KOPT-K1 (cell line): Measurements from ENCODE around the gene CREG2.

Experiments
- H3K27ac ChIP-seq: fragments of 200-600 bp; sonication (generic); 2 replicates; pipeline ENCODE4 v1.5.1; 2016; ENCODE audit warnings: antibody characterized with exemption, mild to moderate bottlenecking, low read depth, low read length; ENCODE audit not compliant: poor library complexity, severe bottlenecking
- H3K36me3 ChIP-seq: fragments of 200-600 bp; sonication (generic); 2 replicates; pipeline ENCODE4 v1.5.1; 2017; ENCODE audit warnings: antibody characterized with exemption, mild to moderate bottlenecking, low read length, moderate library complexity; ENCODE audit not compliant: insufficient read depth
- H3K9me3 ChIP-seq: fragments of 200-600 bp; sonication (generic); 2 replicates; pipeline ENCODE4 v1.5.1; 2017; ENCODE audit warnings: antibody characterized with exemption, low read length, mild to moderate bottlenecking; ENCODE audit not compliant: insufficient read depth, poor library complexity, severe bottlenecking

Gene CREG2

GRCh38 chr2:101400048-101400447 is 12.7 kb upstream of the CREG2 start:
- no peaks in the 10 kb centered on the region for H3K36me3 ChIP-seq
- H3K9me3 ChIP-seq: no peaks in the 10 kb centered on the region
- no peak overlapping the region for H3K27ac ChIP-seq

DNA sequence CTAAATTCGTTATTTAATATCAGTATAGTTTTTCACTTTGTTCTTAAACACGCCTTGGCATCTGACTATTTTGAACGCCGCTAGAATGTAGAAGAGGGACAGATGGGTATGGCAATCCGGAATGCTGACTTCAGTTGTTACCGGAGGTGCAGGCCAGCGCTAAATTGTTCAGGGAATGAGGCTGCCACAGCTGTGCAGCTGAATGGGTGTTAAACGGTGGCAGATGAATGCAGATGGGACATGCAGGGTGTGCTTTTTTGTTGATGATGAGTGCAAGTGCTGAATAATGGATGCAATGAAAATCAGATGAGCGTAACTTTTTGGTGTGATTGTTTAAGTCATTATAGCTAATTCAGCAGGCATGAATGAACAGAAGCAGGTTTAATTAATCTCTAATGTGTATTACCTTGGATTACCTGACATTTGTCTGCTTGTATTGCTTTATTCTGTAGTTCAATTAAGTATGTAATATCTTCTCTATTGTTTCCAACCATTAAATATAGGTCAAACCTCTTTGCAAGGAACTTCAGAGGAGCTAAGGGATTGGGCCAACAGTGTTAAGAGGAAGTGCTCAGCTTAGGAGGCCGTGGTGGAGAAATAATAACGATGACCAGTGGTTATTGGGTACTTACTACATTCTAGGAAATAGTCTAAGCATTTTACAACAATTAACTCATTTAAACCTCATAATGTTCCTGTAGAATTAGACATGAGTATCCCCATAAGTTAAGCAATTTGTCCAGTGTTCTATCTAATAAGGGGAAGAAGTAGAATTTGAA is 11.9 kb upstream of the CREG2 start:
- no peaks in the 10 kb centered on the region for H3K9me3 ChIP-seq
- H3K27ac ChIP-seq: no peak overlapping the region
- H3K36me3 ChIP-seq: no peaks in the 10 kb centered on the region

- Histone ChIP-seq H3K36me3 (no peaks in the 10 kb centered on the region), H3K27ac (no peak overlapping the region), H3K9me3 (no peaks in the 10 kb centered on the region)
Measured at GRCh38 chr2:101398116-101398821, 11.0 kb upstream of the CREG2 start.

- no peaks in the 10 kb centered on the region for H3K9me3 ChIP-seq
- no peaks in the 10 kb centered on the region for H3K36me3 ChIP-seq
- no peak overlapping the region for H3K27ac ChIP-seq
Measured at GRCh38 chr2:101396316-101396717, 9.0 kb upstream of the CREG2 start.

DNA sequence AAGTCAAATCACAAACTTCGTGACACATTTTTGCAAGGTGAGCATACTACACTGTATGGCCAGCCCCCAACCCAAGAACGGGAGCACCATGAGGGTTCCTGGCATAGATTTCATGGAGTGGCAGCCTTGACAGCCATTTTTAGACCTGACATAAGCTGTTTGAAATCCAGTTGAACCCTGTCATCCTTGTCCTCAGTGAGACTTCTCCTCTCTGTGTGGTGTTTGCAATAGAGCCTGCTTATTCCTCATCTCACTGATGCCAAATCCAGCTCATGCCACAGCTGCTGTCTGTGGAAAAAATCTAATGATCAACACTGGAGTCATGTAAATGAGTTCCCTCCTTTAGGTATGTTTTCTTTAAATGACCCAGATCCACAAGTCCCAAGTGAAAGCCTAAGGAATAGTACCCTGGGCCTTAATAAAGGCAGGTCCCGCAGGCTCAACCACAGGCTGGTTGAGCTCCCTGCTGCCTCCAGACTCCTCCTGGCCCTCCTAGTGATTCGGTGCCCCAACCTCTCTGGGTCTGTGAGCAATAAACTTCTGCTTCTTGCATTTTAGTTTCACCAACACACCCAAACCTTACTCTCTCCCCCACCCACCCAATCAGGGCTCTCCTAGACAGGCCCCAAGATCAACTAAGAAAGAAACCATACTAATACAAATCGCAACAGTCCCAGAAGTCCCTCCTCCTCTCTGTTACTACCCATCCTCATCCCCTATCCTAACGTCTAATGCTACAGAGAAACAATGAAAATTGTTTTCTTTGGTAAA is 8.4 kb upstream of the CREG2 start:
- no peaks in the 10 kb centered on the region for H3K9me3 ChIP-seq
- H3K36me3 ChIP-seq: no peaks in the 10 kb centered on the region
- no peak overlapping the region for H3K27ac ChIP-seq

GRCh38 chr2:101388232-101388631 is 929 bp upstream of the CREG2 start:
- Histone ChIP-seq H3K36me3 (no peaks in the 10 kb centered on the region), H3K27ac (no peak overlapping the region), H3K9me3 (peaks cover 6% of the 10 kb centered on the region)

GRCh38 chr2:101386599-101387150 is 628 bp downstream of the CREG2 start:
- H3K9me3 ChIP-seq: peaks cover 6% of the 10 kb centered on the region
- H3K27ac ChIP-seq: no peak overlapping the region
- no peaks in the 10 kb centered on the region for H3K36me3 ChIP-seq

- Histone ChIP-seq H3K27ac (no peak overlapping the region), H3K9me3 (peaks cover 6% of the 10 kb centered on the region), H3K36me3 (no peaks in the 10 kb centered on the region)
Measured at GRCh38 chr2:101383016-101383541, 4.2 kb downstream of the CREG2 start.

DNA sequence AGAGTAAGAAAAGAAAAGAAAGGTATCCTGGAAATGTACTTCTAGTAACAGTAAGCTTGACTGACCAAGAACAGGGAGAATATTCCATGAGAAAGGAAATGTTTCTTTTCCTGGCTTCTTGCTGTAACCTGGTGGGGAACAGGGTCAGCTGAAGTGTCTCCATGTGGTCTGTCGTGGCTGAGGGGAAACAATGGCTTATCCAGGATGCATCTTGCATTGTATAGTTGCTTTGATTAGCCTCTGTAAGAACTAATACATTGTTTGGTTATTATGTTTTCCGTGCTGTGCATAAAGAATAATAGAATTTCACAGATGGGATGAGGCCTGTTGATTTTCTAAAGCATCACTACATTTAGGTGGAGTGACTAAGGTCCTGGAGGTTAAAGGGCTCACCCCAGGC is 4.9 kb downstream of the CREG2 start:
- Histone ChIP-seq H3K9me3 (peaks cover under 1% of the 10 kb centered on the region), H3K27ac (no peak overlapping the region), H3K36me3 (no peaks in the 10 kb centered on the region)

- Histone ChIP-seq H3K9me3 (no peaks in the 10 kb centered on the region), H3K36me3 (no peaks in the 10 kb centered on the region), H3K27ac (no peak overlapping the region)
Measured at GRCh38 chr2:101380376-101380775, 6.9 kb downstream of the CREG2 start.

- H3K36me3 ChIP-seq: no peaks in the 10 kb centered on the region
- no peaks in the 10 kb centered on the region for H3K9me3 ChIP-seq
- H3K27ac ChIP-seq: no peak overlapping the region
Measured at GRCh38 chr2:101379091-101379490, 8.2 kb downstream of the CREG2 start.

GRCh38 chr2:101375653-101376052 is 11.7 kb downstream of the CREG2 start:
- no peak overlapping the region for H3K27ac ChIP-seq
- H3K36me3 ChIP-seq: no peaks in the 10 kb centered on the region
- H3K9me3 ChIP-seq: peaks cover 8% of the 10 kb centered on the region

DNA sequence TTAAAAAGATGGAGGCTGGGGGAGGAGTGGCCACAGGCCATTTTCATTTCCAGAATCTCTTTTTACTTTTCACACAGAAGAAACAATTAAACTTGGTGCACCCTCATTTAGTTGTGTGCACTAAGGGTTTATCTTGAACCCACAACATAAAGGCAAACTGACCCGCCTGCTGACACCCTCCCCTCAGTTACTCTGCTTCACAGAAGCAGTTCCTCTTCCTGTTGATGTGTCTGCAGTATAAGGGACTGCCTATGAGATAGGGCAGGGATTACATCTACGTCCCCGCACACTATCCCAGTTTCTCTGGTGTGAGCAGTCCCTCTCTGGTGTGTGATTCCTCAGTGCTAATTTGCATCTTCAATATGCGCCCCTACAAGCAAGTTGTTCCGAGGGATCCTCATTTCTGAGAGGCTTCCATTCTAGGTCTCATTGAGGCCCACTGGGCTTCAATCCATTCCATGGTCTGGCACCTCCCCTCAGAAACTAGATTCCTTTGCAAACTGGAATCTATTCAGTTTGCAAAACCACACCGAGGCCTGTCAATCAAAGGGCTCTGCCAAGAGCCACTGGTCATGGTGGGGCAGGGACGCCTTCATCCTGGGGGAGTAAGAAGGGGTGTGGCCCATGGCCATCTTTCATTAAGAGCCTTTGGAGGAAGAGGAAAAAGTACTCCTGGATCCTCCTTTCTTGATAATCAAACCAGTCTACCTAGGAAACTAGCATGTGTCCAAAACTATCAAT is 12.3 kb downstream of the CREG2 start:
- peaks cover 8% of the 10 kb centered on the region for H3K9me3 ChIP-seq
- H3K36me3 ChIP-seq: no peaks in the 10 kb centered on the region
- no peak overlapping the region for H3K27ac ChIP-seq

GRCh38 chr2:101372792-101373191 is 14.5 kb downstream of the CREG2 start:
- Histone ChIP-seq H3K36me3 (no peaks in the 10 kb centered on the region), H3K9me3 (peaks cover 8% of the 10 kb centered on the region), H3K27ac (no peak overlapping the region)
